Spinal cord (tissue), 10 donors: ENCODE data around the gene ZRANB3. TPM values are rescaled to one million over a fixed set of nuclear protein-coding genes. Genes with fewer than 3 reads are reported as not detected.
"Not testable (repeated sequence)": the region's sequence is repeated elsewhere in the genome, so short reads cannot be mapped to it uniquely, and the experiment has no call there.

Experiments used
- DNase-seq, 6 donors: peaks; one replicate each; pipeline versions ENCODE4 v3.0.0 to v3.0.0-alpha.2; 2013 to 2015; ENCODE audit warnings: low spot score in 6 of 6, low read depth in 4 of 6
- H3K27ac ChIP-seq: one replicate; pipeline ENCODE4 v1.5.1; 2013; ENCODE audit warnings: low read depth, low read length, control low read depth
- H3K27me3 ChIP-seq: one replicate; pipeline ENCODE4 v1.6.1; 2013; ENCODE audit warnings: low read length; ENCODE audit not compliant: control insufficient read depth, insufficient read depth
- H3K36me3 ChIP-seq: one replicate; pipeline ENCODE4 v1.6.1; 2013; ENCODE audit warnings: low read length; ENCODE audit not compliant: control insufficient read depth, insufficient read depth
- H3K4me1 ChIP-seq: one replicate; pipeline ENCODE4 v1.6.1; 2013; ENCODE audit warnings: low read length; ENCODE audit not compliant: control insufficient read depth, insufficient read depth
- H3K4me3 ChIP-seq: one replicate; pipeline ENCODE4 v1.5.1; 2013; ENCODE audit warnings: low read depth, low read length, control low read depth
- H3K9me3 ChIP-seq: one replicate; pipeline ENCODE4 v1.6.1; 2013; ENCODE audit warnings: low read length; ENCODE audit not compliant: control insufficient read depth, insufficient read depth
- WGBS: methylation state at CpG from one replicate; pipeline ENCODE4 v1.1.5; 2013; ENCODE audit warnings: missing lambda C conversion rate; ENCODE audit not compliant: insufficient coverage; 5-methylcytosine and 5-hydroxymethylcytosine counted together
- polyA plus RNA-seq, 2 donors: library from polyadenylated mRNA; unstranded; fragments of 120-200 nt; gene quantifications; one replicate each; pipeline ENCODE4 v1.2.1, GENCODE V29; 2013; ENCODE audit not compliant: insufficient read length in 2 of 2
- total RNA-seq, 2 donors: library from RNA; depleted of rRNA in 1 of 2; stranded (reverse); fragments of 120-200 nt in 1 of 2; fragments of >200 nt in 1 of 2; gene quantifications; one replicate each; pipeline versions ENCODE4 v1.2.3 to v1.2.4, GENCODE V29; 2013 to 2014
- donor health status: healthy.

ZRANB3 gene
- total and polyA plus RNA-seq, 4 donors = 3.9 to 13.9 (median 7.6) TPM

- Histone ChIP-seq H3K4me3 (no peak overlapping the region), H3K4me1 (no peaks in the 10 kb centered on the region), H3K9me3 (no peaks in the 10 kb centered on the region), H3K27me3 (no peaks in the 10 kb centered on the region), H3K27ac (no peak overlapping the region), H3K36me3 (no peaks in the 10 kb centered on the region)
- WGBS = 100% methylated on average over 3 of the region's 3 CpGs
- DNase-seq = no peak
These were observed 15.4 kb upstream of the ZRANB3 start for GRCh38 chr2:135546436-135546835.

- H3K9me3 ChIP-seq, H3K27ac ChIP-seq, DNase-seq, H3K36me3 ChIP-seq, H3K4me3 ChIP-seq, H3K27me3 ChIP-seq: not testable (repeated sequence)
- 99% methylated on average over 11 of the region's 15 CpGs for WGBS
- peaks cover 14% of the 10 kb centered on the region for H3K4me1 ChIP-seq
These were observed 2.5 kb upstream of the ZRANB3 start for GRCh38 chr2:135533545-135533944.

- no peak for DNase-seq
- no CpG with 5 or more reads among the region's 3 CpGs for WGBS
- H3K4me1 ChIP-seq = peaks cover 14% of the 10 kb centered on the region
- no peak overlapping the region for H3K27ac ChIP-seq
- peak overlapping the region; percentile 82 for H3K4me3 ChIP-seq
- H3K27me3 ChIP-seq = no peaks in the 10 kb centered on the region
- no peaks in the 10 kb centered on the region for H3K36me3 ChIP-seq
- H3K9me3 ChIP-seq = no peaks in the 10 kb centered on the region
These were observed 1.6 kb upstream of the ZRANB3 start for GRCh38 chr2:135532581-135532980.

GRCh38 chr2:135531231-135532197 is 496 bp upstream of the ZRANB3 start, which contains the start of gene R3HDM1:
Gene R3HDM1, plus strand, starts transcription at chr2:135531484. Its CDS starts 73,362 bp downstream, at chr2:135604846.
- no peaks in the 10 kb centered on the region for H3K36me3 ChIP-seq
- peak within 1 kb of the TSS; percentile 98 for H3K27ac ChIP-seq
- H3K9me3 ChIP-seq = no peaks in the 10 kb centered on the region
- peak; percentile 100 for DNase-seq
- 0% methylated on average over 55 of the region's 75 CpGs for WGBS
- peak within 1 kb of the TSS; percentile 82 for H3K4me3 ChIP-seq
- no peaks in the 10 kb centered on the region for H3K27me3 ChIP-seq
- H3K4me1 ChIP-seq = peaks cover 14% of the 10 kb centered on the region

GRCh38 chr2:135528006-135528405 is 3.0 kb downstream of the ZRANB3 start:
- Histone ChIP-seq H3K36me3 (no peaks in the 10 kb centered on the region), H3K27ac (no peak overlapping the region), H3K4me3 (no peak overlapping the region), H3K27me3 (no peaks in the 10 kb centered on the region), H3K4me1 (peaks cover 9% of the 10 kb centered on the region), H3K9me3 (no peaks in the 10 kb centered on the region)
- DNase-seq = no peak
- WGBS = no CpG with 5 or more reads among the region's 3 CpGs

GRCh38 chr2:135525786-135526185 is 5.2 kb downstream of the ZRANB3 start:
- no peak for DNase-seq
- no peak overlapping the region for H3K27ac ChIP-seq

GRCh38 chr2:135512099-135512498 is 18.9 kb downstream of the ZRANB3 start:
- no CpG with 5 or more reads among the region's 2 CpGs for WGBS
- DNase-seq = no peak
- Histone ChIP-seq H3K4me3 (no peak overlapping the region), H3K4me1 (no peaks in the 10 kb centered on the region), H3K36me3 (no peaks in the 10 kb centered on the region), H3K9me3 (peaks cover 7% of the 10 kb centered on the region), H3K27ac (no peak overlapping the region), H3K27me3 (no peaks in the 10 kb centered on the region)

More at GRCh38 chr2:135525786-135526185, 5.2 kb downstream of the ZRANB3 start:
- Histone ChIP-seq H3K27me3 (no peaks in the 10 kb centered on the region), H3K9me3 (no peaks in the 10 kb centered on the region), H3K4me3 (no peak overlapping the region), H3K36me3 (no peaks in the 10 kb centered on the region), H3K4me1 (peaks cover 9% of the 10 kb centered on the region)
- WGBS = no CpG with 5 or more reads among the region's 1 CpG

GRCh38 chr2:135510577-135510976 is 20.4 kb downstream of the ZRANB3 start:
- 100% methylated on average over 4 of the region's 5 CpGs for WGBS
- Histone ChIP-seq H3K27me3 (no peaks in the 10 kb centered on the region), H3K4me3 (no peak overlapping the region), H3K4me1 (no peaks in the 10 kb centered on the region), H3K27ac (no peak overlapping the region), H3K36me3 (no peaks in the 10 kb centered on the region), H3K9me3 (peaks cover 7% of the 10 kb centered on the region)
- DNase-seq = no peak

GRCh38 chr2:135504811-135505210 is 26.2 kb downstream of the ZRANB3 start:
- H3K9me3 ChIP-seq = no peaks in the 10 kb centered on the region
- WGBS = no CpG with 5 or more reads among the region's 1 CpG
- H3K27me3 ChIP-seq = no peaks in the 10 kb centered on the region
- no peaks in the 10 kb centered on the region for H3K36me3 ChIP-seq
- no peak overlapping the region for H3K4me3 ChIP-seq
- no peak for DNase-seq
- H3K4me1 ChIP-seq = no peaks in the 10 kb centered on the region
- no peak overlapping the region for H3K27ac ChIP-seq

- not testable (repeated sequence) for H3K27me3 ChIP-seq, H3K4me3 ChIP-seq, H3K27ac ChIP-seq, H3K4me1 ChIP-seq, DNase-seq, H3K9me3 ChIP-seq, H3K36me3 ChIP-seq
- WGBS = 97% methylated on average over 6 of the region's 7 CpGs
These were observed 32.4 kb downstream of the ZRANB3 start for GRCh38 chr2:135498588-135498987.
